A549 (cell line): Measurements from ENCODE around the gene PLIN4. TPM values are rescaled to one million over a fixed set of nuclear protein-coding genes. Genes with fewer than 3 reads are reported as not detected.

Experiments
- ATAC-seq, 2 experiments: fragments of 200-7000 bp in 1 of 2; fragments of >200 bp in 1 of 2; cut with Nextera tagmentation in 1 of 2; cut with Tn5 transposase in 1 of 2; 3 replicates each; pipeline versions ENCODE4 v1.8.0 to v1.9.1; 2018 to 2020; ENCODE audit warnings: mild to moderate bottlenecking in 1 of 2, moderate library complexity in 1 of 2
- CTCF ChIA-PET: fragments of 300-600 bp; sonication (Branson Sonifier 250); formaldehyde crosslinking; extraction: SDS; loops from one replicate; lab custom pipeline; 2021; ENCODE audit warnings: antibody characterized with exemption, inconsistent platforms; lab: Yijun Ruan, JAX
- POLR2A ChIA-PET: fragments of 350-600 bp; formaldehyde crosslinking; extraction: SDS; loops from one replicate; lab custom pipeline; 2021; ENCODE audit warnings: antibody characterized with exemption, inconsistent platforms; lab: Yijun Ruan, JAX
- DNase-seq, 2 experiments: peaks; one replicate each; pipeline versions ENCODE4 v3.0.0 to v3.0.0-alpha.2; 2011 to 2016; ENCODE audit warnings: low read depth in 1 of 2, low spot score in 1 of 2
- FAIRE-seq: peaks from 2 replicates; lab custom pipeline; 2011; peaks lifted over from hg19 to GRCh38; lab: Jason Lieb, UNC
- H3K27ac ChIP-seq, 2 experiments: fragments of >200 bp; sonication (Bioruptor Twin); formaldehyde crosslinking; 3 replicates each; pipeline ENCODE4 v1.5.1; 2016 to 2017
- H3K4me1 ChIP-seq: fragments of >200 bp; sonication (Bioruptor Twin); formaldehyde crosslinking; 3 replicates; pipeline ENCODE4 v1.6.1; 2016
- H3K4me2 ChIP-seq: fragments of >200 bp; sonication (Bioruptor Twin); formaldehyde crosslinking; 3 replicates; pipeline ENCODE4 v1.6.1; 2016
- H3K4me3 ChIP-seq: fragments of >200 bp; sonication (Bioruptor Twin); formaldehyde crosslinking; 3 replicates; pipeline ENCODE4 v1.5.1; 2016
- H3K9me3 ChIP-seq: fragments of >200 bp; sonication (Bioruptor Twin); formaldehyde crosslinking; 3 replicates; pipeline ENCODE4 v1.6.1; 2016
- BHLHE40 ChIP-seq: IDR thresholded peaks from 2 replicates; pipeline ENCODE4 v1.6.1; 2012; ENCODE audit warnings: low read depth, low read length, inconsistent platforms
- CBX8 ChIP-seq: fragments of 200-600 bp; sonication (generic); IDR thresholded peaks from 2 replicates; pipeline ENCODE4 v1.6.1; 2016
- CHD4 ChIP-seq: fragments of 200-600 bp; sonication (generic); IDR thresholded peaks from 2 replicates; pipeline ENCODE4 v1.6.1; 2016; ENCODE audit warnings: antibody characterized with exemption, mild to moderate bottlenecking, borderline replicate concordance
- EHMT2 ChIP-seq: fragments of 200-600 bp; sonication (generic); IDR thresholded peaks from 2 replicates; pipeline ENCODE4 v1.6.1; 2016; ENCODE audit warnings: antibody characterized with exemption, low read depth, mild to moderate bottlenecking, moderate library complexity
- HDAC2 ChIP-seq: fragments of 200-600 bp; sonication (generic); IDR thresholded peaks from 2 replicates; pipeline ENCODE4 v1.6.1; 2016
- HEYL ChIP-seq: fragments of 250-450 bp; sonication (Bioruptor Pico); IDR thresholded peaks from 2 replicates; pipeline ENCODE4 v1.8.0; 2021; ENCODE audit warnings: mild to moderate bottlenecking, moderate library complexity
- HOXA7 ChIP-seq: fragments of 250-450 bp; sonication (Bioruptor Pico); IDR thresholded peaks from 2 replicates; pipeline ENCODE4 v1.5.0; 2020; ENCODE audit warnings: mild to moderate bottlenecking, moderate library complexity
- KDM1A ChIP-seq: fragments of 200-600 bp; sonication (generic); IDR thresholded peaks from 2 replicates; pipeline ENCODE4 v1.6.1; 2016; ENCODE audit warnings: low read depth, mild to moderate bottlenecking
- KDM5A ChIP-seq: fragments of 200-600 bp; sonication (generic); IDR thresholded peaks from 2 replicates; pipeline ENCODE4 v1.6.1; 2016; ENCODE audit warnings: antibody characterized with exemption, mild to moderate bottlenecking
- MAFK ChIP-seq: fragments of 450-650 bp; IDR thresholded peaks from 2 replicates; pipeline ENCODE4 v1.6.1; 2014; ENCODE audit not compliant: partially characterized antibody
- MAX ChIP-seq: IDR thresholded peaks from 2 replicates; pipeline ENCODE4 v1.6.1; 2012
- NPAS2 ChIP-seq: fragments of 250-450 bp; sonication (Bioruptor Pico); IDR thresholded peaks from 2 replicates; pipeline ENCODE4 v1.8.0; 2022; ENCODE audit warnings: mild to moderate bottlenecking, moderate library complexity, borderline replicate concordance
- NR3C1 ChIP-seq: fragments of >200 bp; sonication (Bioruptor Twin); formaldehyde crosslinking; IDR thresholded peaks from 3 replicates; pipeline ENCODE4 v1.6.1; 2017
- PBX3 ChIP-seq: IDR thresholded peaks from 2 replicates; pipeline ENCODE4 v1.6.1; 2012
- PHF8 ChIP-seq: fragments of 200-600 bp; sonication (generic); IDR thresholded peaks from 2 replicates; pipeline ENCODE4 v1.6.1; 2016; ENCODE audit warnings: low read depth, mild to moderate bottlenecking, antibody characterized with exemption, moderate library complexity, borderline replicate concordance
- POLR2AphosphoS2 ChIP-seq: conservative IDR thresholded peaks from 2 replicates; pipeline ENCODE4 v1.6.1; 2012; ENCODE audit warnings: low read length, improper control_type of control experiment, inconsistent platforms
- RAD21 ChIP-seq, 2 experiments: fragments of >200 bp in 1 of 2; sonication (Bioruptor Twin) in 1 of 2; formaldehyde crosslinking in 1 of 2; IDR thresholded peaks in 1 of 2; conservative IDR thresholded peaks in 1 of 2; 2 replicates in 1 of 2; 3 replicates in 1 of 2; pipeline ENCODE4 v1.6.1; 2012 to 2018; ENCODE audit warnings: inconsistent platforms in 1 of 2
- RARB ChIP-seq: fragments of 250-450 bp; sonication (Bioruptor Pico); IDR thresholded peaks from 2 replicates; pipeline ENCODE4 v1.8.0; 2021; ENCODE audit warnings: mild to moderate bottlenecking, moderate library complexity
- RCOR1 ChIP-seq: fragments of 150-350 bp; IDR thresholded peaks from 2 replicates; pipeline ENCODE4 v1.6.1; 2014; ENCODE audit warnings: antibody characterized with exemption, low read length, low read depth
- REST ChIP-seq: fragments of 200-600 bp; sonication (generic); IDR thresholded peaks from 2 replicates; pipeline ENCODE4 v1.6.1; 2016; ENCODE audit warnings: antibody characterized with exemption, mild to moderate bottlenecking, moderate library complexity
- RFX5 ChIP-seq: fragments of 450-650 bp; IDR thresholded peaks from 2 replicates; pipeline ENCODE4 v1.7.1; 2014; ENCODE audit warnings: antibody characterized with exemption, mild to moderate bottlenecking, moderate library complexity
- SMC3 ChIP-seq: fragments of >200 bp; sonication (Bioruptor Twin); formaldehyde crosslinking; IDR thresholded peaks from 3 replicates; pipeline ENCODE4 v1.6.1; 2018; ENCODE audit warnings: inconsistent platforms
- TP53 ChIP-seq: fragments of 250-450 bp; sonication (Bioruptor Pico); IDR thresholded peaks from 2 replicates; pipeline ENCODE4 v1.5.0; 2021; ENCODE audit warnings: mild to moderate bottlenecking, moderate library complexity
- ZC3H11A ChIP-seq: fragments of 450-650 bp; IDR thresholded peaks from 2 replicates; pipeline ENCODE4 v1.6.1; 2014; ENCODE audit warnings: antibody characterized with exemption, mild to moderate bottlenecking
- ZNF302 ChIP-seq: fragments of 250-450 bp; sonication (Bioruptor Pico); IDR thresholded peaks from 2 replicates; pipeline ENCODE4 v1.9.0; 2021; ENCODE audit warnings: inconsistent platforms, mild to moderate bottlenecking, moderate library complexity
- WGBS: methylation state at CpG from one replicate; pipeline ENCODE4 v1.1.6; 2017; ENCODE audit errors: missing lambda C conversion rate; 5-methylcytosine and 5-hydroxymethylcytosine counted together
- polyA plus RNA-seq, 4 experiments: library from polyadenylated mRNA; depleted of rRNA in 3 of 4; stranded (reverse); fragments of >200 nt; fragmentation: RNase III in 1 of 4; extraction: RNeasy Plus Mini Kit Qiagen cat#74134 plus additional on column Dnase treatment in 1 of 4; gene quantifications; 2 replicates in 3 of 4; 3 replicates in 1 of 4; pipeline ENCODE4 v1.2.3, GENCODE V29; 2011 to 2017
- TF ChIP-seq, protein P1 (sequence below): fragments of >200 bp; sonication (Bioruptor Twin); formaldehyde crosslinking; IDR thresholded peaks from 3 replicates; pipeline ENCODE4 v1.5.1; 2016
- TF ChIP-seq, protein P2 (sequence below): fragments of >200 bp; sonication (Bioruptor Twin); formaldehyde crosslinking; IDR thresholded peaks from 3 replicates; pipeline ENCODE4 v1.6.1; 2016
- TF ChIP-seq, protein P3 (sequence below): IDR thresholded peaks from 2 replicates; pipeline ENCODE4 v1.6.1; 2012; ENCODE audit warnings: low read depth, borderline replicate concordance

PLIN4 gene
- polyA plus RNA-seq, 2 of the 4 experiments (the other 2 are of a cell fraction): 0.04 to 0.23 TPM

- FAIRE-seq (no peak), DNase-seq (no peak), ATAC-seq (no peak)
- 98% methylated on average over 12 of the region's 21 CpGs for WGBS
- H3K4me1 ChIP-seq: no peaks in the 10 kb centered on the region
- H3K27ac ChIP-seq: no peak overlapping the region
- H3K4me3 ChIP-seq: no peak overlapping the region
- ChIA-PET POLR2A (no interaction called here), CTCF (interaction anchor here (0.6 kb wide), 1 partner anchor 108 kb away, joined by 5 read pairs; no protein-coding TSS in a partner anchor)
- no peak overlapping the region for H3K4me2 ChIP-seq
- H3K9me3 ChIP-seq: no peaks in the 10 kb centered on the region
- TF ChIP-seq KDM1A: no peak
- TF ChIP-seq REST: no peak
- TF ChIP-seq BHLHE40: no peak
- no peak for TF ChIP-seq RFX5
- TF ChIP-seq CBX8: no peak
- no peak for TF ChIP-seq NPAS2 (CRISPR knock-in tag)
- no peak for TF ChIP-seq MAX
- no peak for TF ChIP-seq MAFK
- TF ChIP-seq SMC3: no peak
- no peak for TF ChIP-seq NR3C1
- TF ChIP-seq TP53 (CRISPR knock-in tag): no peak
- TF ChIP-seq ZC3H11A: no peak
- TF ChIP-seq HOXA7: no peak
- TF ChIP-seq, protein P1, sequence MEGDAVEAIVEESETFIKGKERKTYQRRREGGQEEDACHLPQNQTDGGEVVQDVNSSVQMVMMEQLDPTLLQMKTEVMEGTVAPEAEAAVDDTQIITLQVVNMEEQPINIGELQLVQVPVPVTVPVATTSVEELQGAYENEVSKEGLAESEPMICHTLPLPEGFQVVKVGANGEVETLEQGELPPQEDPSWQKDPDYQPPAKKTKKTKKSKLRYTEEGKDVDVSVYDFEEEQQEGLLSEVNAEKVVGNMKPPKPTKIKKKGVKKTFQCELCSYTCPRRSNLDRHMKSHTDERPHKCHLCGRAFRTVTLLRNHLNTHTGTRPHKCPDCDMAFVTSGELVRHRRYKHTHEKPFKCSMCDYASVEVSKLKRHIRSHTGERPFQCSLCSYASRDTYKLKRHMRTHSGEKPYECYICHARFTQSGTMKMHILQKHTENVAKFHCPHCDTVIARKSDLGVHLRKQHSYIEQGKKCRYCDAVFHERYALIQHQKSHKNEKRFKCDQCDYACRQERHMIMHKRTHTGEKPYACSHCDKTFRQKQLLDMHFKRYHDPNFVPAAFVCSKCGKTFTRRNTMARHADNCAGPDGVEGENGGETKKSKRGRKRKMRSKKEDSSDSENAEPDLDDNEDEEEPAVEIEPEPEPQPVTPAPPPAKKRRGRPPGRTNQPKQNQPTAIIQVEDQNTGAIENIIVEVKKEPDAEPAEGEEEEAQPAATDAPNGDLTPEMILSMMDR: no peak
- no peak for TF ChIP-seq CHD4
- no peak for TF ChIP-seq HDAC2
- no peak for TF ChIP-seq RAD21 (conservative IDR thresholded peaks at IDR 0.05 in 1 of 2, IDR thresholded peaks at IDR 0.05 in 1 of 2)
These were observed 26.8 kb downstream of the PLIN4 start for GRCh38 chr19:4491446-4491845.

DNA sequence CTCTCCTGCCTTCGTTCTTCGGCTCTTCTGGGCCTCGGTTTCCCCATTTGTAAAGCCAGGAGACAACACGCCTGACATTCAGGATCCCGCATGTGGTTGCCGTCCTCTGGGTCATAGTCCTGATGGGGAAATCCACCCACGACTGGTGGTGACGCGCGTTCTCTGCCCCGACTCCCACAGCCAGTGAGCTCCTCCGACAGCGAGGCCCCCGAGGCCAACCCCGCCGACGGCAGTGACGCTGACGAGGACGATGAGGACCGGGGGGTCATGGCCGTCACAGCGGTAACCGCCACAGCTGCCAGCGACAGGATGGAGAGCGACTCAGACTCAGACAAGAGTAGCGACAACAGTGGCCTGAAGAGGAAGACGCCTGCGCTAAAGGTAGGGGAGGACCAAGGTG lies 29.8 kb downstream of the PLIN4 start:
- no peak for FAIRE-seq
- ChIA-PET CTCF (interaction anchor here (0.5 kb wide), 1 partner anchor 70 kb away, joined by 4 read pairs; no protein-coding TSS in a partner anchor), POLR2A (no interaction called here)
- 94% methylated on average over 14 of the region's 29 CpGs for WGBS
- TF ChIP-seq, protein P2, sequence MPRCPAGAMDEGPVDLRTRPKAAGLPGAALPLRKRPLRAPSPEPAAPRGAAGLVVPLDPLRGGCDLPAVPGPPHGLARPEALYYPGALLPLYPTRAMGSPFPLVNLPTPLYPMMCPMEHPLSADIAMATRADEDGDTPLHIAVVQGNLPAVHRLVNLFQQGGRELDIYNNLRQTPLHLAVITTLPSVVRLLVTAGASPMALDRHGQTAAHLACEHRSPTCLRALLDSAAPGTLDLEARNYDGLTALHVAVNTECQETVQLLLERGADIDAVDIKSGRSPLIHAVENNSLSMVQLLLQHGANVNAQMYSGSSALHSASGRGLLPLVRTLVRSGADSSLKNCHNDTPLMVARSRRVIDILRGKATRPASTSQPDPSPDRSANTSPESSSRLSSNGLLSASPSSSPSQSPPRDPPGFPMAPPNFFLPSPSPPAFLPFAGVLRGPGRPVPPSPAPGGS: no peak
- no peak for TF ChIP-seq EHMT2
- H3K4me2 ChIP-seq: no peak overlapping the region
- no peak for ATAC-seq
- H3K9me3 ChIP-seq: no peaks in the 10 kb centered on the region
- no peak for DNase-seq
- no peak overlapping the region for H3K4me3 ChIP-seq
- no peaks in the 10 kb centered on the region for H3K4me1 ChIP-seq
- no peak overlapping the region for H3K27ac ChIP-seq

DNA sequence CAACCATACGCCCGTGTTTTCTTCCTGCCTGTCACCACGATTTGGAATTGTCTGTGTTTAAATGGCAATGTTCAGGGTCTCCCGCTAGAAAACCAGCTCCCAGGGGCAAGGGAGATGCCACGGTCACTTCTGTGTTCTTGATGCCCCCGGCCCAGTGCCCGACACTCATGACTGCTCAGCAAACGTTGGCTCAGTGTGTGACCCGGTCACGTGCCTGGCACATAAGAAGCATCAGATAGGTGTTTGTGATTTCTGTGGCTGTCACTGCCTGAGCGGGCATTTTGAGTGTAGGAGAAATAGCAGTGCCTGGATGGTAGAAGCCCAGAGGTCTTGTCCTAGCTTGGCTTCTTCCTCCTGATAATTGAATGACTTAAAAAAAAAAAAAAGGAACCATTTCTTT lies 30.7 kb downstream of the PLIN4 start:
- WGBS: 85% methylated on average over 10 of the region's 11 CpGs
- TF ChIP-seq, protein P3, sequence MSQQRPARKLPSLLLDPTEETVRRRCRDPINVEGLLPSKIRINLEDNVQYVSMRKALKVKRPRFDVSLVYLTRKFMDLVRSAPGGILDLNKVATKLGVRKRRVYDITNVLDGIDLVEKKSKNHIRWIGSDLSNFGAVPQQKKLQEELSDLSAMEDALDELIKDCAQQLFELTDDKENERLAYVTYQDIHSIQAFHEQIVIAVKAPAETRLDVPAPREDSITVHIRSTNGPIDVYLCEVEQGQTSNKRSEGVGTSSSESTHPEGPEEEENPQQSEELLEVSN: no peak
- no peak for TF ChIP-seq ZNF302
- no peak for TF ChIP-seq KDM5A
- no peak for TF ChIP-seq HEYL (CRISPR knock-in tag)
- no peak for TF ChIP-seq RCOR1
- TF ChIP-seq PHF8: no peak
- TF ChIP-seq NPAS2 (CRISPR knock-in tag): no peak
- no peak for TF ChIP-seq EHMT2
- no peak for TF ChIP-seq POLR2AphosphoS2
- TF ChIP-seq RARB (CRISPR knock-in tag): no peak
- no peak for TF ChIP-seq PBX3
- no peak for TF ChIP-seq BHLHE40
- no peak for FAIRE-seq

More for the DNA sequence above, 30.7 kb downstream of the PLIN4 start:
- ChIA-PET CTCF (no interaction called here), POLR2A (no interaction called here)
- no peak for DNase-seq
- Histone ChIP-seq H3K4me3 (no peak overlapping the region), H3K9me3 (no peaks in the 10 kb centered on the region), H3K4me2 (no peak overlapping the region), H3K4me1 (no peaks in the 10 kb centered on the region), H3K27ac (no peak overlapping the region)
- ATAC-seq: no peak
